ENCODE data around the gene ARFGAP2.

The ARFGAP2 gene

GRCh38 chr11:47166368-47166767 lies 10.3 kb downstream of the ARFGAP2 start:
- no peak for DNase-seq

- no peak for DNase-seq
Measured at GRCh38 chr11:47165253-47165840, 11.3 kb downstream of the ARFGAP2 start.

- no peak for DNase-seq
Measured at GRCh38 chr11:47164321-47164720, 12.4 kb downstream of the ARFGAP2 start.

- DNase-seq, result no peak
Measured at GRCh38 chr11:47163898-47164297, 12.8 kb downstream of the ARFGAP2 start.

- DNase-seq, result no peak
Measured at GRCh38 chr11:47163193-47163592, 13.5 kb downstream of the ARFGAP2 start.

GRCh38 chr11:47162426-47162825 lies 14.3 kb downstream of the ARFGAP2 start:
- no peak for DNase-seq

GRCh38 chr11:47161890-47162289 lies 14.8 kb downstream of the ARFGAP2 start:
- DNase-seq, result no peak

GRCh38 chr11:47161134-47161854 lies 15.4 kb downstream of the ARFGAP2 start:
- DNase-seq, result peak; percentile 32 to 42

GRCh38 chr11:47160753-47161133 lies 15.9 kb downstream of the ARFGAP2 start:
- DNase-seq, result no peak

GRCh38 chr11:47158242-47158641 lies 18.4 kb downstream of the ARFGAP2 start:
- peak in 1 of 2 donors; percentile 33 for DNase-seq

GRCh38 chr11:47157805-47158204 lies 18.9 kb downstream of the ARFGAP2 start:
- no peak for DNase-seq

GRCh38 chr11:47156951-47157350 lies 19.7 kb downstream of the ARFGAP2 start:
- no peak for DNase-seq

- DNase-seq, result no peak
Measured at GRCh38 chr11:47156333-47156732, 20.3 kb downstream of the ARFGAP2 start.

- no peak for DNase-seq
Measured at GRCh38 chr11:47155879-47156278, 20.8 kb downstream of the ARFGAP2 start.

- DNase-seq, result no peak
Measured at GRCh38 chr11:47154616-47155570, 21.8 kb downstream of the ARFGAP2 start.

GRCh38 chr11:47152953-47153950 lies 23.4 kb downstream of the ARFGAP2 start:
- peak; percentile 80 to 85 for DNase-seq

- no peak for DNase-seq
Measured at GRCh38 chr11:47152126-47152952, 24.3 kb downstream of the ARFGAP2 start.

GRCh38 chr11:47149782-47150181 lies 26.9 kb downstream of the ARFGAP2 start:
- DNase-seq, result no peak

GRCh38 chr11:47148903-47149531 lies 27.7 kb downstream of the ARFGAP2 start:
- DNase-seq, result peak in 1 of 2 donors; percentile 52

- DNase-seq, result no peak
Measured at GRCh38 chr11:47148270-47148669, 28.4 kb downstream of the ARFGAP2 start.

GRCh38 chr11:47147681-47148080 lies 29.0 kb downstream of the ARFGAP2 start:
- no peak for DNase-seq

Measured in hippocampal formation (tissue), 2 donors.